Stomach (tissue), 9 donors: ENCODE results near the gene RBP4. TPM values are rescaled to one million over a fixed set of nuclear protein-coding genes. Genes with fewer than 3 reads are reported as not detected.

Experiments
- DNase-seq, 2 donors: peaks; one replicate each; pipeline versions ENCODE4 v3.0.0 to v3.0.0-alpha.2; 2013 to 2019
- H3K27ac ChIP-seq, 5 donors: fragments of 200-600 bp in 4 of 5; sonication (generic) in 4 of 5; one replicate each; pipeline ENCODE4 v1.5.1; 2013 to 2019; ENCODE audit warnings: mild to moderate bottlenecking in 1 of 5, moderate library complexity in 1 of 5
- H3K27me3 ChIP-seq, 3 donors: fragments of 200-600 bp; sonication (generic); one replicate each; pipeline ENCODE4 v1.5.1; 2017 to 2019; ENCODE audit warnings: mixed run types in 1 of 3
- H3K36me3 ChIP-seq, 4 donors: fragments of 200-600 bp; sonication (generic); 1 replicate in 3 of 4; 2 replicates in 1 of 4; pipeline ENCODE4 v1.5.1; 2016 to 2019
- H3K4me1 ChIP-seq, 4 donors: fragments of 200-600 bp; sonication (generic); one replicate each; pipeline ENCODE4 v1.5.1; 2016 to 2019
- H3K4me3 ChIP-seq, 4 donors: fragments of 200-600 bp; sonication (generic) in 3 of 4; one replicate each; pipeline ENCODE4 v1.5.1; 2016 to 2019; ENCODE audit warnings: mild to moderate bottlenecking in 1 of 4
- H3K9me3 ChIP-seq, 4 donors: fragments of 200-600 bp; sonication (generic); one replicate each; pipeline ENCODE4 v1.5.1; 2016 to 2019
- EP300 ChIP-seq: sonication (generic); formaldehyde crosslinking; IDR thresholded peaks from one replicate; pipeline ENCODE4 v1.6.1; 2017; ENCODE audit warnings: antibody characterized with exemption
- POLR2A ChIP-seq, 4 donors: fragments of 450-650 bp; IDR thresholded peaks; one replicate each; pipeline ENCODE4 v1.6.1; 2016; ENCODE audit warnings: antibody characterized with exemption in 4 of 4, control low read depth in 2 of 4, mild to moderate bottlenecking in 1 of 4, moderate library complexity in 1 of 4
- POLR2AphosphoS5 ChIP-seq, 3 donors: sonication (generic); formaldehyde crosslinking; IDR thresholded peaks; one replicate each; pipeline ENCODE4 v1.6.1; 2016; ENCODE audit warnings: antibody characterized with exemption in 3 of 3
- WGBS, 5 donors: extraction: QIAGEN DNeasy Blood & Tissue Kit in 3 of 5; methylation state at CpG; one replicate each; pipeline versions ENCODE4 v1.1.5 to v1.1.7; 2013 to 2018; 5-methylcytosine and 5-hydroxymethylcytosine counted together
- intact Hi-C: fragments of 100-400 bp; cut with DNase I; formaldehyde crosslinking; loops from one replicate; pipeline ENCODE4 v1.15.1; 2023; ENCODE audit warnings: low total_unique reads
- polyA plus RNA-seq, 3 donors: library from polyadenylated mRNA; stranded (reverse); fragments of 200-250 nt; gene quantifications; one replicate each; pipeline ENCODE4 v1.2.3, GENCODE V29; 2013
- total RNA-seq, 5 donors: library from RNA; depleted of rRNA; stranded (reverse); fragments of >200 nt; gene quantifications; one replicate each; pipeline versions ENCODE4 v1.1.0 to v1.2.3, GENCODE V29; 2014 to 2016
- TF ChIP-seq, protein P1 (sequence below), 7 experiments: fragments of 450-650 bp in 4 of 7; fragments of 200-600 bp in 3 of 7; sonication (generic) in 3 of 7; IDR thresholded peaks; one replicate each; pipeline ENCODE4 v1.5.1; 2016 to 2019; ENCODE audit warnings: antibody characterized with exemption in 7 of 7, control low read depth in 2 of 7, mild to moderate bottlenecking in 1 of 7
- donor health status: healthy with polysubstance abuse.
- donor health status: Bipolar disorder and iron deficiency.
- donor health status: healthy.

RBP4 gene
- total and polyA plus RNA-seq, 8 donors: 0.58 to 20.5 (median 1.1) TPM; not detected in 2

GRCh38 chr10:93584445-93584844 is 16.6 kb downstream of the RBP4 start:
- Histone ChIP-seq H3K9me3 (peaks cover 0 to 9% (median 6%) of the 10 kb centered on the region in 4 donors), H3K4me1 (no peaks in the 10 kb centered on the region), H3K4me3 (no peak overlapping the region), H3K36me3 (no peaks in the 10 kb centered on the region), H3K27ac (no peak overlapping the region), H3K27me3 (peaks cover 0 to 12% (median 0%) of the 10 kb centered on the region in 3 donors)
- DNase-seq: no peak
- no peak for TF ChIP-seq POLR2A (IDR thresholded peaks at IDR 0.05)
- no peak for TF ChIP-seq POLR2AphosphoS5 (IDR thresholded peaks at IDR 0.05)
- no peak for TF ChIP-seq EP300
- TF ChIP-seq, protein P1, sequence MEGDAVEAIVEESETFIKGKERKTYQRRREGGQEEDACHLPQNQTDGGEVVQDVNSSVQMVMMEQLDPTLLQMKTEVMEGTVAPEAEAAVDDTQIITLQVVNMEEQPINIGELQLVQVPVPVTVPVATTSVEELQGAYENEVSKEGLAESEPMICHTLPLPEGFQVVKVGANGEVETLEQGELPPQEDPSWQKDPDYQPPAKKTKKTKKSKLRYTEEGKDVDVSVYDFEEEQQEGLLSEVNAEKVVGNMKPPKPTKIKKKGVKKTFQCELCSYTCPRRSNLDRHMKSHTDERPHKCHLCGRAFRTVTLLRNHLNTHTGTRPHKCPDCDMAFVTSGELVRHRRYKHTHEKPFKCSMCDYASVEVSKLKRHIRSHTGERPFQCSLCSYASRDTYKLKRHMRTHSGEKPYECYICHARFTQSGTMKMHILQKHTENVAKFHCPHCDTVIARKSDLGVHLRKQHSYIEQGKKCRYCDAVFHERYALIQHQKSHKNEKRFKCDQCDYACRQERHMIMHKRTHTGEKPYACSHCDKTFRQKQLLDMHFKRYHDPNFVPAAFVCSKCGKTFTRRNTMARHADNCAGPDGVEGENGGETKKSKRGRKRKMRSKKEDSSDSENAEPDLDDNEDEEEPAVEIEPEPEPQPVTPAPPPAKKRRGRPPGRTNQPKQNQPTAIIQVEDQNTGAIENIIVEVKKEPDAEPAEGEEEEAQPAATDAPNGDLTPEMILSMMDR (IDR thresholded peaks at IDR 0.05): no peak
- intact Hi-C loops: no loop called here
- 90 to 95% (median 94%) methylated on average over 7 of the region's 7 CpGs for WGBS, 5 donors

DNA sequence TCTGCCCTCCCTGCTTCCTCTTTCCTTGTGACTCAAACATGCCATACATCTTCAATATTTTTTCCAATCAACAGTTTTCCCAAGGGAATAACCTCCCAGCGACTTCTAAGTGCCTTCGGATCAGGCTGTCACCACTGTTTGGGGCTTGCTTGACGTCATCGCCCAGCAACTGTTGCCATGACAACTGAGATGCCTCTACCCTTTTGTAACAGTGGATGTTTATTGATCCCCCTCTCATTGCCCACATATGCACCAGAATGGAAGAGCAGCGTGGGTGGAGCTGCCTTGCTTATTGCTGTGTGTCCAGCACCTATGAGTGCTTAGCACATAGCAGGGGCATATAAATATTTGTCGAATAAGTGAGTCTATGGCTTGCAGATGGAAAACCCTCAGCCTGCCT is 20.2 kb downstream of the RBP4 start:
- Histone ChIP-seq H3K4me3 (no peak overlapping the region), H3K27me3 (peaks cover 0 to 11% (median 0%) of the 10 kb centered on the region in 3 donors), H3K9me3 (peaks cover 0 to 9% (median 6%) of the 10 kb centered on the region in 4 donors), H3K4me1 (peaks cover 0 to 20% (median 2%) of the 10 kb centered on the region in 4 donors), H3K36me3 (no peaks in the 10 kb centered on the region), H3K27ac (no peak overlapping the region)
- intact Hi-C loops: no loop called here
- TF ChIP-seq POLR2AphosphoS5 (IDR thresholded peaks at IDR 0.05) (no peak), POLR2A (IDR thresholded peaks at IDR 0.05) (no peak), EP300 (no peak)
- TF ChIP-seq, protein P1 (IDR thresholded peaks at IDR 0.05): no peak
- peak in 1 of 2 donors; percentile 56 for DNase-seq
- 40 to 53% (median 50%) methylated on average over 6 of the region's 6 CpGs for WGBS, 5 donors

DNA sequence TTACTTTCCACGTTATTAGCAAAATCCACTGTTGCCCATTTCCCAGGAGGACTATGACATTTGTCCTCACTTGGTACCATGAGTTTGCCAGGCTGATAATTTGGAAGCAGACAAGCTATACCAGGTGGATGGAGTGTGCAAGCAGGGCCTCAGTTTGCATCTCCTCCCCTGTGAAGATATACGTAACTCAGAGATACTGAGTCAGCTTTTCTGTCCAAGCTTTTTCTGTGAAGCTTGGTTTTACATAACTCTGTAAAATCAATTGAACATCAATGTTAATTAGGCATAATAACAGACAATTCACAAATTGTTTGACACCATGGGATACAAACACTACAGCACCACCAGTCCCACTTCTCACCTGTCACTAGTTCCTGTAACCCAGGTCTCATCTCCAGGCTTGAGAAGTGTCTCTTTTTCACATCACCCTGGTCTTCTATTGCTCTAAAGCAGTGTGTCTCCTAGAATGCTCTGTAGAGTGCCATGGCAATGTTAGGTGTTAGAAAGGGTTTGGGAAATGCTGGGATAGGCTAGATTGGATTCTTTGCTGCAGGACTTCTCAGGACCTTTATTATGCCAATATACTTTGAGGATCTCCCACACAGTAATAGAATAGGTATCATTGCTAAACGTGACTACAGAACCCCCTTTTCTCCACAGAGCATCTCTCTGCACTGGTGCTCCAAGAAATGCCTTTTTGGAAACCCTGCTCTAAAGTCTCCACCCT is 20.9 kb downstream of the RBP4 start:
- TF ChIP-seq, protein P1 (IDR thresholded peaks at IDR 0.05): no peak
- TF ChIP-seq EP300 (no peak), POLR2A (IDR thresholded peaks at IDR 0.05) (no peak), POLR2AphosphoS5 (IDR thresholded peaks at IDR 0.05) (no peak)
- Histone ChIP-seq H3K36me3 (no peaks in the 10 kb centered on the region), H3K4me1 (peaks cover 0 to 20% (median 2%) of the 10 kb centered on the region in 4 donors), H3K27me3 (peaks cover 0 to 11% (median 0%) of the 10 kb centered on the region in 3 donors), H3K9me3 (peaks cover 0 to 9% (median 6%) of the 10 kb centered on the region in 4 donors), H3K27ac (no peak overlapping the region), H3K4me3 (no peak overlapping the region)
- intact Hi-C loops: no loop called here
- WGBS, 5 donors: 85 to 89% (median 88%) methylated on average over 3 of the region's 3 CpGs
- no peak for DNase-seq

DNA sequence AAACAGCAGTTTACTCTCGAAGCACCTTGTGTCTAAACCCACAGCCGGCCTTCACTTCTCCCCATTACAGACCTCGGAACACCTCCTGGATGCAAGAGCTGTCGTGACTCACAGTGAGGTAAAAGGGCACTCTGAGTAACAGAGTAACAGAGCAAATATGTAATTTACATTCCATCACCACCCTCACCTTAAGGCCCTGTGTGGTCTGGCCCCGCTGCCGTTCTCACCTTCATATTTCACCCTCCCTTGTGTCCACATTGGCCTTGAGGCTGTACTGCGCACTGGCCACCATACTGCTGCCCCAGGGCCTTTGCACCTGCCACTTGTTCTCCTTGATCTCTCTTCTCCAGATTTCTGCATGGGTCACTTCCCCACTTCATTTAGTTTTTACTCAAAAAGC is 21.9 kb downstream of the RBP4 start:
- Histone ChIP-seq H3K4me3 (no peak overlapping the region), H3K9me3 (peaks cover 0 to 9% (median 6%) of the 10 kb centered on the region in 4 donors), H3K27me3 (peaks cover 0 to 11% (median 0%) of the 10 kb centered on the region in 3 donors), H3K4me1 (peaks cover 0 to 23% (median 2%) of the 10 kb centered on the region in 4 donors), H3K27ac (peak overlapping the region in 2 of 5 donors; percentile 20 to 34), H3K36me3 (no peaks in the 10 kb centered on the region)
- WGBS, 5 donors: 40 to 56% (median 49%) methylated on average over 7 of the region's 7 CpGs
- TF ChIP-seq POLR2AphosphoS5 (IDR thresholded peaks at IDR 0.05) (peak in 1 of 3 donors; percentile 46), POLR2A (IDR thresholded peaks at IDR 0.05) (no peak)
- DNase-seq: peak; percentile 38 to 72
- intact Hi-C loops: no loop called here

GRCh38 chr10:93577565-93577964 is 23.5 kb downstream of the RBP4 start:
- Histone ChIP-seq H3K27ac (peak overlapping the region in 2 of 5 donors; percentile 41 to 48), H3K4me1 (peaks cover 4 to 38% (median 11%) of the 10 kb centered on the region in 4 donors), H3K9me3 (peaks cover 0 to 9% (median 6%) of the 10 kb centered on the region in 4 donors), H3K27me3 (peaks cover 0 to 19% (median 0%) of the 10 kb centered on the region in 3 donors), H3K36me3 (no peaks in the 10 kb centered on the region), H3K4me3 (no peak overlapping the region)
- intact Hi-C loops: no loop called here
- TF ChIP-seq, protein P1 (IDR thresholded peaks at IDR 0.05): no peak
- TF ChIP-seq EP300 (no peak), POLR2AphosphoS5 (IDR thresholded peaks at IDR 0.05) (no peak), POLR2A (IDR thresholded peaks at IDR 0.05) (no peak)
- DNase-seq: no peak
- 75 to 87% (median 81%) methylated on average over 3 of the region's 3 CpGs for WGBS, 5 donors
